OCI-LY3 (cell line): ENCODE results near the gene ARVCF.
A peak's percentile ranks its signal among the peaks of the same experiment; 100 is the strongest.

Experiments used
- CTCF ChIP-seq: fragments of 200-600, 300-600 bp; sonication (generic); IDR thresholded peaks from 2 replicates; pipeline ENCODE4 v1.5.1; 2014; ENCODE audit warnings: antibody characterized with exemption, low read length, low read depth
- EZH2phosphoT487 ChIP-seq: fragments of 200-600 bp; shearing (Covaris generic); IDR thresholded peaks from 2 replicates; pipeline ENCODE4 v1.6.1; 2018; ENCODE audit warnings: antibody characterized with exemption, mixed run types, low read depth

GRCh38 chr22:19970479-19971275 lies 45.9 kb downstream of the ARVCF start:
- TF ChIP-seq CTCF (peak; percentile 91), EZH2phosphoT487 (no peak)
